Mesenteric fat pad (tissue), 1 donor: ENCODE results near the gene CAPZA1. TPM values are rescaled to one million over a fixed set of nuclear protein-coding genes. Genes with fewer than 3 reads are reported as not detected.
"Not testable (repeated sequence)": the region's sequence is repeated elsewhere in the genome, so short reads cannot be mapped to it uniquely, and the experiment has no call there.

Experiments used
- DNase-seq: peaks from one replicate; pipeline ENCODE4 v3.0.0-alpha.2; 2020; ENCODE audit warnings: low spot score
- total RNA-seq: library from RNA; stranded (reverse); fragmentation: NEBNext Ultra II Directional; extraction: Animal tissue kit (Norgen Biotek cat#: 25700); gene quantifications from one replicate; pipeline ENCODE4 v1.2.1, GENCODE V29; 2021
- donor health status: DM: yes; HTN: yes; CAD: no.

CAPZA1 gene
- total RNA-seq, 1 donor from 2014 or later: 142 TPM

DNA sequence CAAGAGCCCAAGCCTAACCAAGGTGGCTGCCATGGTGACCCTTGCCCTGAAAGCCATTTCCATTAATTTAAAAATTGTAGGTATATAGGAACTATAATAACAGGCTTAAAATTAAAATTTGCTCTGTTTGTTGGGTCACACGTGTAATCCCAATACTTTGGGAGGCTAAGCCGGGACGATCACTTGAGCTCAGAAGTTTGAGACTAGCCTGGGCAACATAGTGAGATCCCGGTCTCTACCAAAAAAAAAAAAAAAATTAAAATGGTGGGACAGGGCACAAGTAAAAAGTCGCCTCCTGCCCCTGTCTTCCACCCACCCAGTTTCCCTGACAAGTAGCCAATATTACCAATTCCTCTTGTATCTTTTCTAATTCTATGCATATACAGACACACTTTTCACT is 6.6 kb downstream of the CAPZA1 start:
- no peak for DNase-seq

DNA sequence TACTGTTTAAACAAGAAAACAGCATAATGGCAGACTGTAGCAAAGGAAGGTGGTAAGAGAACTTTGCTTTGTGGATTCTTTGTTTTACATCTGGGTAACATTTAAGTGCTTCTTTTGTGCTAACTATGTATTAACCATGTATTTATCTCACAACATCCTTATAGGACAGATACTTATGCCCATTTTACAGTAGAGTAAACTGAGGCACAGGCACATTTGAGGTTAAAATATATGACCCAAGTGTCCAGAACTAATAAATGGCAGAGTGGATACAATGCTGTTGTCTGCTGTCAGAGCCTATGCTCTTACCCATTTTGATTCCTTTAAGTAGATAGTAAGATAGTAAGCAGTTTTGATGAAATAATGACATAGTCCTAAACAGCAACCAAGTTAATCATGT is 7.3 kb downstream of the CAPZA1 start:
- DNase-seq: no peak

DNA sequence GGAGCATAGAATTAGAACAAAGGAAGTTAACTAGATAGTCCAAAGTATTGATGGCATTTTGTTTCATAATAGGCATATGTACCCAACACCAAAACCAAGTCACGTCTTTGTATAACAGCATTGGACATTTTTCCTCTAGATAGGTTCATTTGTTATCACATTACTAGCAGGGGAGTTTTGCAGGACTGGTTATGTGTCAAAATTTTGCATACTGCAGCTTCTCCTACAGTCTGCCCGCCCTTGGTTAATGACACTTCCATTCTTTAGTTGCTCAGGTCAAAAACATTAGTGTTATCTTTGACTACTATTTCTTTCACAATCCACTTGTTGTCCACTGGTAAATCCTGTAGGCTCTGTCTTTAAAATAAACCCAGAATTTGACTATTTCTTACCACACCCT is 8.9 kb downstream of the CAPZA1 start:
- DNase-seq: no peak

DNA sequence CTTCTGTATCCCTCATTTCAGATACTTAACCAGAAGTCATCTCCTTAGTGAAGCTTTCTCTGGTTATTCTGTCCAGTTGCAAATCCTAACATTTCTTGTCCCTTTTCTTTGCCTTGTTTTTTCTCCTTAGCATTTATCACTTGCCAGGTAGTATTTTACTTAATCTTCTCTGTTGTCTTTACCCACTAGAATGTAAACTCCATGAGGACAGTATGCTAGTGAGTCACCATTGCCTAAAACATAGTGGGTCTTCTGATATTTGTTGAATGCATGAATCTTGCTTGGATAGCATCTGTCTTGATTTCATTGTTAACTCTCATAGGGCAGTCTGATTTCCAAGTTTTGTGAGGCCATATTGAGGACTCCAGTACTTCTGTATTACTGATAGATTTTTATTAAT is 9.6 kb downstream of the CAPZA1 start:
- DNase-seq: no peak

DNA sequence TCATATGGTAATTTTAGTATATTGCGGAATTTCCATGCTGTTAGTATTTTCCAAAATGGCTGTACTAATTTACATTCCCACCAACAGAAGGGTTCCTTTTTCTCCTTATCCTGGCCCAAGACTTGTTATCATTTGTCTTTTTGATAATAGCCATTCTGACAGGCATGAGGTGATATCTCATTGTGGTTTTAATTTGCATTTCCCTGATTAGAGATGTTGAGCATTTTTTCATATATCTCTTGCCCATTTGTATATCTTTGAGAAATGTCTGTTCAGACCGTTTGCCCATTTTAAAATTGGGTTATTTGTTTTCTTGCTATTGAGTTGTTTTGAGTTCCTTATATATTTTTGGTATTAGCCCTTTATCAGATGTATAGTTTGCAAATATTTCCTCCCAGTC is 14.0 kb downstream of the CAPZA1 start:
- no peak for DNase-seq

DNA sequence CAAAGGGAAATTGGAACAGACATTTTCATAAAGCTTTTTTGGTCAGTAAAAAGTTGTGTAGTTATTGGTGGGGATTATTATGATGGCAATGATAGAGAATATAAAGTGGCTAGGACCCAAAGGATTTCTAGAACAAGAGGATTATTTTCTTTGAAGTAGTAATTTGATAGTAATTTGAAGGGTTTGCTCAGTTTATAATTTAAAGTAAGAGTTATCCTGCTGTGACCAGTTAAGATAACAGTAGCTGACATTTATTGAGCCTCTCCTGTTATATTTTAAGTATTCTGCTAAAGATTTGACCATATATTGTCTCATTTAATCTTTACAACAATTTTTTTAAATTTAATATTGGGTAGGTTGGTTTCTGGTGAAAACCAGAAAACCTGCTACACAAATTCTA is 14.7 kb downstream of the CAPZA1 start:
- no peak for DNase-seq

DNA sequence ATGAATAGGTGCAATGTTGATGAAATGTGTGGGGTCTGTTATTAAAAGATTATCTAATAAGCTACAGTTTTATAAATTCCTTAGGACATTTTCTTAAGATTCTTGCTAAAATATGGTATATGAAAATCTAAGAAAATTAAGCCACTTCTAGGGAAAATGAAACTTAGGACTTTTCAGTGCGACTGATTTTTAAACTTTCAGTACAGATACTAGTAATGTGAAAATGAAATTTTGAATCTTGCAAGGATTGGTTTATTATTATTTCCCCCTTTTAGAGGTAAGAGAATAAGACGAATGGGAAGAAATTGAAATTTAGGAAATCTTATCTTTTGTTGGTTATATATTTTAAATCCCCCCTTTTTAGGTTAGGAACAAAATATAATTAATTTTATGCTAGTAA is 16.4 kb downstream of the CAPZA1 start:
- no peak for DNase-seq

DNA sequence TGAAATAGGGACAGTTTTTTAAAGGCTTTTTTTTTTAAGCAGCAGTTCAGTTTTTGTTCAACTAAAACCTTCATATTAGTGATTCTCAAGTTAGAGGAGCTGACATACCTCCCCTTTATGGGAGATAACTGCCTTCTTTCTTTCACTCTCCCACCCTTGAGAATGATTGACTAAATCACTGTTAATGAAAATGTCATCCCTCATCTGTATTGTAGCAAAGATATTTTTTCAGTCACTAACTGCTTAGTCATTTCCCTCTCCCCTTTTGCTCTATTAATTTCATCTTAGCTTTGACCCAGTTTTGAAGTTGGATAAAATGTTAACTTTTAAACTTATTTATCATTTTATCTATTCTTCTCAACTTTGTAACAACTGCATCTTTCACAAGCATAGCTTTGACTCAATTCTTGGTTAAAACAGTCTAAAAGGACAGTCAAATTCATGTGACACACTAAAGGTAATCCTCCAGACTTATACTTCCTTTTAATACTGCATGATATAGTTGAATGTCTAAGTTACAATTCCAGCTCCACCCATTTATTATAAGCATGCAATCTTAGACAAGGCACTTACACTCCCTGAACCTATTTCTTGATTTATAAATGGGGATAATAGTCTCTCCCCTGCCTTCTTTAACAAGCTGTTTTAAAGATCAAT is 17.1 kb downstream of the CAPZA1 start:
- DNase-seq: no peak

DNA sequence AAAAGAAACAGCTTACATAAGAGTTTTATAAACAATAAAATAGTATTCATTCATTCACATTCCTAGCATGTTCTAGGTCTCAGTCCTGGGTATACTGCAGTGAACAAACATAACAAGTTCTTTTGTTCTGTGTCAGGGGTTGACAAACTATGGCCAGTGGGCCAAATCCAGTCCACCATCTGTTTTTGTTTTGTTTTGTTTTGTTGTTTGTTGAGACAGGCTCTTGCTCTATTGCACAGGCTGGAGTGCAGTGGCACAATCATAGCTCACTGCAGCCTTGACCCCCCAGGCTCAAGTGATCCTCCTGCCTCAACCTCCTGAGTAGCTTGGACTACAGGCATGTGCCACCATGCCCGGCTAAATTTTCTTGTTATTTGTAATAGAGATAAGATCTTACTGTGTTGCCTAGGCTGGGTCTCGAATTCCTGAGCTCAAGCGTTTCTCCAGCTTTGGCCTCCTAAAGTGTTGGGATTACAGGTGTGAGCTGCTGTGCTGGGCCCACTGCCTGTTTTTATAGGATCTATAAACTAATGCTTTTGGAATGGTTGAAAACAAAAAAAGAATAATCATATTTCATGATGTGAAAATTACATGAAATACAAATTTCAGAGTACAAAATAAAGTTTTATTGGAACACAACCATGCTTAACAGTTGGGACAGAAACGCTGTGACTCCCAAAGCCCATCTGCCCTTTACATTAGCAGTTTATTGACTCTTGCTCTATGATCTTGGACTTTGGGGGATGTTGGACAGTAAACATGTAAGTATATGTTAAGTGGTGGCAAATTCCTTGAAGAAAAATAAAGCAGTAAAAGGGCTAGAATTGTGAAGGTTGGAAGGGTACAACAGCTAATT is 17.9 kb downstream of the CAPZA1 start:
- no peak for DNase-seq

DNA sequence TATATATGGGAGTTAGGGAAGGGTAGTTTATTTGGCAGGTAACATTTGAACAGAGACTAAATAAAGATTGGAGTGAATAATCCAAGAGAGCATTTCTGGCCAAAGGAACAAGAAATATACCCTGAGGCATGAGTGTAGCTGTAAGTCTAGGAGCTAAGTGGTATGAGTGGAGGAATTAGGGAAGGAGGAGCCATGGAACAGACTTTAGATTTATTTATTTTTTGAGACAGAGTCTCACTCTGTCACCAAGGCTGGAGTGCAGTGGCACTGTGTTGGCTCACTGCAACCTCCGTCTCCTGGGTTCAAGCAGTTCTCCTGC is 18.4 kb downstream of the CAPZA1 start:
- DNase-seq: no peak

DNA sequence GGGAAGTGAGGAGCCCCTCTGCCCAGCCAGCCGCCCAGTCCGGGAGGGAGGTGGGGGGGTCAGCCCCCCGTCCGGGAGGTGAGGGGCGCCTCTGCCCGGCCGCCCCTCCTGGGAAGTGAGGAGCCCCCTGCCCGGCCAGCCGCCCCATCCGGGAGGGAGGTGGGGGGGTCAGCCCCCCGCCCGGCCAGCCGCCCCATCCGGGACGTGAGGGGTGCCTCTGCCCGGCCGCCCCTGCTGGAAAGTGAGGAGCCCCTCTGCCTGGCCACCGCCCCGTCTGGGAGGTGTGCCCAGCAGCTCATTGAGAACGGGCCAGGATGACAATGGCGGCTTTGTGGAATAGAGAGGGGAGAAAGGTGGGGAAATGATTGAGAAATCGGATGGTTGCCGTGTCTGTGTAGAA is 20.8 kb downstream of the CAPZA1 start:
- DNase-seq: not testable (repeated sequence)

DNA sequence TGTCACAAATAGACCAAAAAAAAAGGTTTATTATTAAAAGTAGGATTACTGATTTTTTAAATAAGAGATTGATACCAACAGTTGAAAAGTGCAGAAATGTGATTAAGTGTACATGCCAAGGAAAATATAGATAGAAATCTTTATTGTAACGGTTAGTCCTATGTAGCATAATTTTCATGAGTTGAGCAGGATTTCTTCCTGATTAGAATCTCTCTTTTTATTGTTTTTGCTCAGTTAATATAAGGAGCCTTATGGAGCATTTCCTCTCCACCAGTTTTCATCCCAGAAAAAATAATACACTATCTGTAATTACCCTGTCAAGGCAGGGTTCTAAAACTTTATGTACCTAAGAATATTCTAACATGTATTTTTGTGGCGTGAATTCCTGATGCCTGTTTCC is 23.4 kb downstream of the CAPZA1 start:
- DNase-seq: no peak

DNA sequence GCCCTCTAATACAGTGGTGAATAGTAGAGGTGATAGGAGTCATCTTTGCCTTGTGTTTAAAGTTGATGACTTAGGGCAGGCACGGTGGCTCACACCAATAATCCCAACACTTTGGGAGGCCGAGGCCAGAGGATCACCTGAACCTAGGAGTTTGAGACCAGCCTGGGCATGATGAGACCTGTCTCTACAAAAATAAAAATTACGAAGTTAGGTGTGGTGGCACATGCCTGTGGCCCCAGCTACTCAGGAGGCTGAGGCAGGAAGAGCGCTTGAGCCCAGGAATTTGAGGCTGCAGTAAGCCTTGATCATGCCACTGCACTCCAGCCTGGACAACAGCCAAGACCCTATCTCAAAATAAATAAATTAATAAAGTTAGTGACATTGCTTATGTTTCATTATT is 26.6 kb downstream of the CAPZA1 start:
- no peak for DNase-seq

DNA sequence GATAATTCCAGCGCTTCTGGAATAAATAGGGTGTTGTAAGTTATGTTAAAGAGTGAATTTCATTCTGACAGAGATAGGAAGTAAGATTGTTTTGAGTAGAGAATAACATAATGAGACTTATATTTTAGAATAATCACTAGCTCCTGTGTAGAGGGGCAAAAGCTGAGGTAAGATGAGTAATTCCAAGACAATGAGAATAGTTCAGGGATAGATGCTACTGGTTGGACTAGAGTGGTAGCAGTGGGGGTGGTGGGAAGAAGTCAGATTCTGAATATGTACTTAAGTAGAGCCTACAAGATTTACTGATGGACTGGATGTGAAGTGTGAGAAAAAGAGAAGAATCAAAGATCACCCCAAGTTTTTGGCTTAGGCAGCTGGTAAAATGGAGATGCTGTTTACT is 31.6 kb downstream of the CAPZA1 start:
- no peak for DNase-seq

DNA sequence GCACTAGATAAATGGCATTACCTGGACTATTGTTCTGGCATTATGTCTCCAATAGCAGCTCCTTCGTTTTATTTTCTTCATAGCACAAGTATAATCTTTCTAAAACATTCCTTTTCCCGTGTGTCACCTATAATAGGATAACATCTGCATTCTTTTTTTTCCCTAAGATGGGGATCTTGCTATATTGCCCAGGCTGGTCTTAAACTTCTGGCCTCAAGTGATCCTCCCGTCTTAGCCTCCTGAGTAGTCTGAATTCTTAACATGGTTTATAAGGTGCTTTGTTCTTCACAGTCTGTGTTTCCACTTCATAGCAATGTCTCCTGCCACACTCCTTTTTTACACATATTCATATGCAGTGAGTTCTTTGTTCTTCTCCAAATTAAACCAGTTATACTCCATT is 46.2 kb downstream of the CAPZA1 start:
- DNase-seq: no peak

DNA sequence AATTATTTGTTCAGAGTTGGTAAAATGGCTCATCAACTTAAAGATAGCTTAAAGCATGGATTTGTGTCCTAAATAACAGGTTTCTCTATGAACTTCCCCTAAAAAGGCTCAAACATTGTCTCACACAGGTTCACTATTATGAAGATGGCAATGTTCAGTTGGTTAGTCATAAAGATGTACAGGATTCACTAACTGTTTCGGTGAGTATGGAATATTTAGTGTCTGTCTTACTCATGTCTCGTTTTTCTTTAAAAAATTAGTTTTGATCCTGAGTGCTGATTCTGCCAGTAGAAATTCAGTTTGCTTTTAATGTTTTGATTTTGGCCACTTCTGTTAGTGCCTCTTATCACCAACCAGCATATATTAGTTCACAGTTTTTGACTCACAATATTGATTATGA is 47.3 kb downstream of the CAPZA1 start:
- DNase-seq: no peak

DNA sequence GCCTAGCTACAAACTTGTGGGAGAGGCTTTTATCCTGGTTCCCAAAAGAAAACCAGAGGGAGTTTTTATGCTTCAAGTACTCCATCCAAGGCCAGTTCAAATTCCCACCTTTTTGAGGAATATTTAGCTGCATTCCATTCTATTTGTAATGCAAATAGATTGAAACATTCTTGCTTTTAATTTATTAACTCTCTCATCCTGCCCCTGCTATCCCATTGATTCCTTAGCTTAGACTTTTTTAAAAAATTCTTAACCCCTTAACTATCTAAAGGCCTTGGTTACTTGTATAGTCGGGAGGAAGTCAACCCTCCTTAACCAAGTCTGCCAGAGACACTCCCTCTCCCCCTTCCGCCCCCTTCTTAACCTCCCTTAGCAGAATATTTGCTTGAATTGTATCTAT is 52.4 kb downstream of the CAPZA1 start:
- no peak for DNase-seq

DNA sequence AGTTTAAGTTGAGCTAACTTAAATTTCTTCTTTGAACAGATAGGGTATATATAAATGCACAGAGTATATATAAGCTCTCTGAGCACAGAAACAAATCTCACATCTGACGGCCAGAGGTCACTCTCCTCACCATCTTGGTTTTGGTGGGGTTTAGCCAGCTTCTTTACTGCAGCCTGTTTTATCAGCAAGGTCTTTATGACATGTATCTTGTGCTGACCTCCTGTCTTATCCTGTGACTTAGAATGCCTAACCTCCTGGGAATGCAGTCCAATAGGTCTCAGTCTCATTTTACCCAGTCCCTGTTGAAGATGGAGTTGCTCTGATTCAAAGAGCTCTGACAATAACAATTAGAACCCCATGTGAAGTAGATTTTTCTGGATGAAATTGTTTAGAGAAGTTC is 53.2 kb downstream of the CAPZA1 start:
- DNase-seq: no peak

DNA sequence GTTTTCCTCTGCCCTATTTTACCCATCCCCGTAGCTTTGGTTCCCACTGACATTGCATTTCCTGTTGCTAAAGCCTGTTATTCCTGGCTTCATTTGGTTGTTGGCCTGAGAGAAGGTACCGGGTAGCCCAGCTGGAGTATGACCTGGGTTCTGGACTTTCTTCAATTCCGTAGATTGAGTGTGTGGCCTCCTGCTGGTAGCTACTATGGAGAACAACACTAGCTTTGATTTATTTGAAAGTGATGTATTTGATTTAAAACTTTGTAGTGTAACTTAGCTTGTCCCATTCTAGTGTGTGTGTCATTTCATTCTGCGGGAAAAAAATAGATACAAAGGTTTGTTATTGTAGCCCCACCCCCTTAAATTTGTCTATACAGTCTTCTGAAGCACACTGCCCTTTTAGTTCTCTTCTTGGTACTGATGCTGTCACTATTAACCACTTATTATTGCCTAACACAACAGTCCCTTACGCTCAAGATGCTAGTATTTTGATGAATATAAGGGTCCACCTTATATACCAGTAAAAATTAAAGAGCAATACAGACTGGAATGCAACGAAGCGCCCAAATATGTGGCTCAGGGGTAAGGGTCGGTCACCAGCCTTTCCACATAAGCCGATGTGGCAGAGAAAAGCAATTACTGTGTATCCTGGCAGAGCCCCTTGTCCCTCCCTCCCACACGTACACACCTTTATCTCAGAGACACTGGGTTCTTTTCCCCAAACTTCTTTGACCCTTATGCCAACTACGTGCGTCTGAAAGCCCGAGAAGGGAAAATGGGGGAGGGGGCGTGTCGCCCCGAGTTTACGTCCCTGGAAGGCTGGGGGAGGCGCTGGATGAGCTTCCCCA is 54.2 kb downstream of the CAPZA1 start:
- DNase-seq: no peak

DNA sequence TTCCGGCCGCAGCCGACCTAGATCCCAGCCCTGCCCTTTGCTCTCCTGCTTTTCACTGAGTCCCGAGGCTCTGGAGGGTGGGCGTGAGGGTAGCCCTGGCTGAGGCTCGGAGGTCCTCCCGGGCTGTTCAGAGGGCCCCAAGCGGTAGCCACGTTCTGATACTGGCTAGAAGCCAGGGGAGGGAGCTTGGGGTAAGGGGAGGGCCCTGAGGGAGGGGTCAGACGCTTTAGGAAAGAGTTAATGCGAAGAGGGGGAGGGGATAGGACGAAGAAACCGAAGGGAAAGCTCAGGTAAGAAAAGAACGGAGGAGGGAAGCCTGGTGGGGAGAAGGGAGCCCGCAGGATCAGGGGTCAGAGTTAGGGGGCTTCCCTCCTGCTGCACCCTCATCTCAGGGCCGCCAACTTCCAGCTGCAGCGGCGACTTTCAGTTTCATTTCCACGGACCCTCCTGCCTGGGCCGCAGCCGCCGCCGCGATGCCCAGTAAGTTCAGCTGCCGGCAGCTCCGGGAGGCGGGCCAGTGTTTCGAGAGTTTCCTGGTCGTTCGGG is 54.9 kb downstream of the CAPZA1 start, which contains the start of gene MOV10:
Gene MOV10, plus strand, starts transcription at position 220 of the 546 bp plus-strand sequence. Its CDS starts 254 bp downstream, at position 474.
- DNase-seq: no peak

DNA sequence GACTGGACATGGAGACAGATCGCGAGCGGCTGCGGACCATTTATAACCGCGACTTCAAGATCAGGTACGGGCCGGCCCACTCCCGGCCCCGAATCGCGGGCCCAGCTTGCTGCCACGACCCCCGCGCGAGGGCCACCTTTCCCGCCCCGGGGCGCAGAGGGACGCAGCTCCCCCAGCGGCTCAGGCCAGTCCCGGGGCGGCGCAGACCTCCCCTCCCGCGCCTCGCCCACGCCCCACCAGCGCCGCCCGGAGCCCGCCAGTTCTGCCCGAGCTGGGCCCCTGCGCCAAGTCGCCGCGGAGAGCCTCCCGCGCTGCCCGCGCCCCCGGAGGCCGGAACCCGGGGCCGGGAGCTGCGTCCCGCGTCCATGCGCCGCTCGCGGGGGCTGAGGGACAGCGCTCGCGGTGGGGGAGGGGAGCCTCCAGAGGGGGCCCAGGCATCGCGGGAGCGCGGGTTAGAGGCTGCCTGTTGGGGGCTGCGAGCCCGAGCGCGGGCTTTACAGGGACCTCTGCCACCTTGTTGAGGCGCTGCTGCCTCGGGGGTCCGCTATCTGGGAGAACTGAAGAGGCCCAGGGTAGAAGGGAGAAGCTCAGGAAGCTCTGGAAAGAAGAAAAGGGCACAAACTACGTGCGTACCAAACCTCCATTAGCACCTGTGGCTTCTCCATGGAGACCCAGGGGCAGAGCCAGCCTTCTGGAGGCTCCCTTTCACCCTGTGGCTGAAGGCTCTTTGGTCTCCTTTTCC is 55.5 kb downstream of the CAPZA1 start:
- no peak for DNase-seq
